NCI-H1930 (cell line): Measurements from ENCODE around the gene PGGHG.
A peak's percentile ranks its signal among the peaks of the same experiment; 100 is the strongest.
"Not testable (repeated sequence)": the region's sequence is repeated elsewhere in the genome, so short reads cannot be mapped to it uniquely, and the experiment has no call there.

ENCODE experiments used
- DNase-seq, 2 experiments: peaks; one replicate each; lab custom pipeline; 2025; lab: John Stamatoyannopoulos, UW

The PGGHG gene

GRCh38 chr11:330307-330693 is 41.4 kb downstream of the PGGHG start:
- DNase-seq = no peak

- no peak for DNase-seq
These were observed 41.9 kb downstream of the PGGHG start for GRCh38 chr11:330694-331357.

- DNase-seq = no peak
These were observed 42.6 kb downstream of the PGGHG start for GRCh38 chr11:331358-332060.

GRCh38 chr11:332651-333480 is 43.9 kb downstream of the PGGHG start:
- no peak for DNase-seq

- DNase-seq = not testable (repeated sequence)
These were observed 44.8 kb downstream of the PGGHG start for GRCh38 chr11:333616-334263.

- peak in 1 of 2 experiments; percentile 33 for DNase-seq
These were observed 45.5 kb downstream of the PGGHG start for GRCh38 chr11:334264-334994.

- DNase-seq = no peak
These were observed 47.1 kb downstream of the PGGHG start for GRCh38 chr11:335779-336658.

GRCh38 chr11:336659-337198 is 47.8 kb downstream of the PGGHG start:
- DNase-seq = no peak

GRCh38 chr11:337711-338110 is 48.8 kb downstream of the PGGHG start:
- no peak for DNase-seq

GRCh38 chr11:339963-340362 is 51.0 kb downstream of the PGGHG start:
- DNase-seq = no peak

GRCh38 chr11:340539-341512 is 51.9 kb downstream of the PGGHG start:
- no peak for DNase-seq

- no peak for DNase-seq
These were observed 53.4 kb downstream of the PGGHG start for GRCh38 chr11:342328-342727.

GRCh38 chr11:344836-345578 is 56.1 kb downstream of the PGGHG start:
- no peak for DNase-seq
